Right cardiac atrium (tissue), 5 donors: ENCODE data around the gene CHPF2. TPM values are rescaled to one million over a fixed set of nuclear protein-coding genes. Genes with fewer than 3 reads are reported as not detected.

ENCODE experiments used
- ATAC-seq, 2 donors: fragments of 200-7000 bp; cut with Tn5 transposase; one replicate each; pipeline versions ENCODE4 v1.8.0 to v1.9.1; 2020; ENCODE audit warnings: moderate library complexity in 2 of 2, mild to moderate bottlenecking in 1 of 2
- DNase-seq, 3 donors: peaks; one replicate each; pipeline ENCODE4 v3.0.0-alpha.2; 2020
- H3K27ac ChIP-seq: one replicate; pipeline ENCODE4 v1.5.1; 2013; ENCODE audit warnings: mild to moderate bottlenecking, low read length, control low read depth, moderate library complexity
- H3K27me3 ChIP-seq: one replicate; pipeline ENCODE4 v1.6.1; 2013; ENCODE audit not compliant: control insufficient read depth, insufficient read depth
- H3K4me1 ChIP-seq: one replicate; pipeline ENCODE4 v1.6.1; 2013; ENCODE audit warnings: low read length; ENCODE audit not compliant: control insufficient read depth, insufficient read depth
- H3K4me3 ChIP-seq: one replicate; pipeline ENCODE4 v1.5.1; 2013; ENCODE audit warnings: low read length, control low read depth
- H3K9me3 ChIP-seq: one replicate; pipeline ENCODE4 v1.6.1; 2013; ENCODE audit warnings: low read length; ENCODE audit not compliant: control insufficient read depth
- WGBS: extraction: QIAGEN DNeasy Blood & Tissue Kit; methylation state at CpG from one replicate; pipeline ENCODE4 v1.1.7; 2013; 5-methylcytosine and 5-hydroxymethylcytosine counted together
- intact Hi-C, 4 donors: fragments of 100-400 bp; cut with DNase I; formaldehyde crosslinking; loops; one replicate each; pipeline versions ENCODE4 v1.11.0 to v1.14.0; 2022 to 2023
- polyA plus RNA-seq: library from polyadenylated mRNA; stranded (reverse); fragments of 200-250 nt; gene quantifications from one replicate; pipeline ENCODE4 v1.2.3, GENCODE V29; 2013
- total RNA-seq, 4 donors: library from RNA; stranded (reverse); fragmentation: NEBNext Ultra II Directional; extraction: Animal tissue kit (Norgen Biotek cat#: 25700); gene quantifications; one replicate each; pipeline ENCODE4 v1.2.1, GENCODE V29; 2021
- donor health status: healthy with polysubstance abuse.
- donor health status: DM: no; HTN: yes; CAD: no.
- donor health status: DM: no; HTN: no; CAD: no.
- donor health status: DM: no; HTN: yes; CAD: no; lungs with severe emphysema.
- donor health status: DM: yes; HTN: yes; CAD: no.

The CHPF2 gene
- total and polyA plus RNA-seq, 5 donors: 15.5 to 35.3 (median 26.5) TPM

GRCh38 chr7:151226560-151226874, 5.8 kb upstream of the CHPF2 start:
- DNase-seq: no peak
- intact Hi-C loops: no loop called here
- Histone ChIP-seq H3K27ac (peak overlapping the region; percentile 65), H3K9me3 (no peaks in the 10 kb centered on the region), H3K4me3 (peak overlapping the region; percentile 83), H3K4me1 (peaks cover 6% of the 10 kb centered on the region), H3K27me3 (no peaks in the 10 kb centered on the region)
- peak in 1 of 2 donors; percentile 1 for ATAC-seq
- WGBS: 2% methylated on average over 15 of the region's 15 CpGs

GRCh38 chr7:151226875-151227782, 5.2 kb upstream of the CHPF2 start, which contains the start of gene ABCF2:
Gene ABCF2, minus strand, starts transcription at chr7:151227205. Its CDS starts 747 bp downstream, at chr7:151226458.
- H3K27ac ChIP-seq: peak within 1 kb of the TSS; percentile 87
- peak within 1 kb of the TSS; percentile 83 for H3K4me3 ChIP-seq
- H3K4me1 ChIP-seq: peaks cover 6% of the 10 kb centered on the region
- no peaks in the 10 kb centered on the region for H3K9me3 ChIP-seq
- DNase-seq (peak; percentile 99 to 100 (median 100)), ATAC-seq (peak; percentile 99)
- intact Hi-C loops: no loop called here
- H3K27me3 ChIP-seq: no peaks in the 10 kb centered on the region
- under 1% methylated on average over 68 of the region's 68 CpGs for WGBS

GRCh38 chr7:151228024-151228866, 4.0 kb upstream of the CHPF2 start:
- ATAC-seq (no peak), DNase-seq (peak in 1 of 3 donors; percentile 7)
- Histone ChIP-seq H3K4me1 (peaks cover 6% of the 10 kb centered on the region), H3K4me3 (peak overlapping the region; percentile 80), H3K27ac (no peak overlapping the region), H3K27me3 (no peaks in the 10 kb centered on the region), H3K9me3 (no peaks in the 10 kb centered on the region)
- WGBS: 72% methylated on average over 10 of the region's 10 CpGs
- intact Hi-C loops: no loop called here

- WGBS: 91% methylated on average over 10 of the region's 10 CpGs
- Histone ChIP-seq H3K27ac (no peak overlapping the region), H3K4me3 (no peak overlapping the region), H3K9me3 (no peaks in the 10 kb centered on the region), H3K4me1 (peaks cover 6% of the 10 kb centered on the region), H3K27me3 (no peaks in the 10 kb centered on the region)
- peak in 1 of 3 donors; percentile 28 for DNase-seq
- ATAC-seq: no peak
- intact Hi-C loops: no loop called here
Observed at GRCh38 chr7:151229249-151229648, 3.0 kb upstream of the CHPF2 start.

GRCh38 chr7:151231080-151231479, 1.2 kb upstream of the CHPF2 start:
- intact Hi-C loops: no loop called here
- peaks cover 3% of the 10 kb centered on the region for H3K4me1 ChIP-seq
- DNase-seq (no peak), ATAC-seq (no peak)
- WGBS: 56% methylated on average over 1 of the region's 1 CpG
- no peaks in the 10 kb centered on the region for H3K27me3 ChIP-seq
- H3K9me3 ChIP-seq: no peaks in the 10 kb centered on the region
- no peak overlapping the region for H3K27ac ChIP-seq
- no peak overlapping the region for H3K4me3 ChIP-seq

GRCh38 chr7:151232917-151233701, 826 bp downstream of the CHPF2 start:
- Histone ChIP-seq H3K9me3 (no peaks in the 10 kb centered on the region), H3K4me3 (peak overlapping the region; percentile 72), H3K27me3 (no peaks in the 10 kb centered on the region), H3K27ac (peak overlapping the region; percentile 42), H3K4me1 (no peaks in the 10 kb centered on the region)
- DNase-seq: peak; percentile 59 to 66 (median 64)
- 8% methylated on average over 36 of the region's 36 CpGs for WGBS
- ATAC-seq: peak; percentile 29 to 72
- intact Hi-C loops: no loop called here

GRCh38 chr7:151233804-151234203, 1.5 kb downstream of the CHPF2 start:
- intact Hi-C loops: no loop called here
- H3K4me1 ChIP-seq: no peaks in the 10 kb centered on the region
- peak in 1 of 3 donors; percentile 60 for DNase-seq
- H3K27ac ChIP-seq: no peak overlapping the region
- WGBS: 77% methylated on average over 9 of the region's 9 CpGs
- no peaks in the 10 kb centered on the region for H3K9me3 ChIP-seq
- no peak overlapping the region for H3K4me3 ChIP-seq
- no peaks in the 10 kb centered on the region for H3K27me3 ChIP-seq
- no peak for ATAC-seq

- no peak for ATAC-seq
- Histone ChIP-seq H3K27me3 (no peaks in the 10 kb centered on the region), H3K27ac (no peak overlapping the region), H3K9me3 (no peaks in the 10 kb centered on the region), H3K4me1 (no peaks in the 10 kb centered on the region), H3K4me3 (no peak overlapping the region)
- intact Hi-C loops: no loop called here
- peak in 1 of 3 donors; percentile 60 for DNase-seq
- 82% methylated on average over 28 of the region's 28 CpGs for WGBS
Observed at GRCh38 chr7:151235091-151235787, 3.0 kb downstream of the CHPF2 start.

GRCh38 chr7:151236406-151236805, 4.1 kb downstream of the CHPF2 start:
- intact Hi-C loops: no loop called here
- WGBS: 86% methylated on average over 13 of the region's 13 CpGs
- no peak overlapping the region for H3K4me3 ChIP-seq
- no peaks in the 10 kb centered on the region for H3K4me1 ChIP-seq
- no peaks in the 10 kb centered on the region for H3K9me3 ChIP-seq
- ATAC-seq (no peak), DNase-seq (no peak)
- H3K27me3 ChIP-seq: no peaks in the 10 kb centered on the region
- no peak overlapping the region for H3K27ac ChIP-seq
